ENCODE data around the gene EIF4G3. TPM values are rescaled to one million over a fixed set of nuclear protein-coding genes. Genes with fewer than 3 reads are reported as not detected.

Gene EIF4G3
- polyA plus RNA-seq, 3 donors = 5.1 to 34.2 (median 5.8) TPM

GRCh38 chr1:21072721-21073120 is 104.0 kb downstream of the EIF4G3 start:
- Histone ChIP-seq H3K9ac (ENCODE audit: insufficient read depth, low read length, poor library complexity, severe bottlenecking) (no peak overlapping the region), H3K4me2 (replicated peaks; ENCODE audit: extremely low read depth, low read length, poor library complexity, severe bottlenecking) (no peak overlapping the region), H3K4me3 (replicated peaks in 1 of 3; ENCODE audit: low read depth in 2 of 3, low read length in 3 of 3) (no peak overlapping the region), H2AFZ (ENCODE audit: insufficient read depth, low read depth, low read length, poor library complexity, severe bottlenecking) (no peak overlapping the region), H3K9me3 (replicated peaks in 1 of 2; ENCODE audit: control insufficient read depth in 1 of 2, insufficient read depth in 1 of 2, low read length in 2 of 2) (no peaks in the 10 kb centered on the region), H3K4me1 (ENCODE audit: control insufficient read depth in 1 of 2, insufficient read depth in 2 of 2, low read length in 2 of 2) (peaks cover 12 to 20% of the 10 kb centered on the region in 2 donors), H4K20me1 (ENCODE audit: insufficient read depth, low read length) (peaks cover 8% of the 10 kb centered on the region), H3K27me3 (ENCODE audit: control insufficient read depth in 2 of 2, insufficient read depth in 2 of 2, low read length in 2 of 2) (no peaks in the 10 kb centered on the region), H3K36me3 (replicated peaks in 1 of 2; ENCODE audit: control insufficient read depth in 1 of 2, insufficient read depth in 2 of 2, low read length in 2 of 2) (peaks cover 8 to 23% of the 10 kb centered on the region in 2 donors), H3K27ac (ENCODE audit: low read depth in 1 of 2, low read length in 2 of 2) (no peak overlapping the region), H3K79me2 (ENCODE audit: insufficient read depth, low read length) (peaks cover 25% of the 10 kb centered on the region)
- TF ChIP-seq, protein P1, sequence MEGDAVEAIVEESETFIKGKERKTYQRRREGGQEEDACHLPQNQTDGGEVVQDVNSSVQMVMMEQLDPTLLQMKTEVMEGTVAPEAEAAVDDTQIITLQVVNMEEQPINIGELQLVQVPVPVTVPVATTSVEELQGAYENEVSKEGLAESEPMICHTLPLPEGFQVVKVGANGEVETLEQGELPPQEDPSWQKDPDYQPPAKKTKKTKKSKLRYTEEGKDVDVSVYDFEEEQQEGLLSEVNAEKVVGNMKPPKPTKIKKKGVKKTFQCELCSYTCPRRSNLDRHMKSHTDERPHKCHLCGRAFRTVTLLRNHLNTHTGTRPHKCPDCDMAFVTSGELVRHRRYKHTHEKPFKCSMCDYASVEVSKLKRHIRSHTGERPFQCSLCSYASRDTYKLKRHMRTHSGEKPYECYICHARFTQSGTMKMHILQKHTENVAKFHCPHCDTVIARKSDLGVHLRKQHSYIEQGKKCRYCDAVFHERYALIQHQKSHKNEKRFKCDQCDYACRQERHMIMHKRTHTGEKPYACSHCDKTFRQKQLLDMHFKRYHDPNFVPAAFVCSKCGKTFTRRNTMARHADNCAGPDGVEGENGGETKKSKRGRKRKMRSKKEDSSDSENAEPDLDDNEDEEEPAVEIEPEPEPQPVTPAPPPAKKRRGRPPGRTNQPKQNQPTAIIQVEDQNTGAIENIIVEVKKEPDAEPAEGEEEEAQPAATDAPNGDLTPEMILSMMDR (IDR thresholded peaks at IDR 0.05) = no peak
- peaks cover 33% of the 10 kb centered on the region for H3K4me1 Mint-ChIP-seq
- H3K27ac Mint-ChIP-seq = no peak overlapping the region
- DNase-seq = no peak
- no CpG with 5 or more reads among the region's 3 CpGs for whole genome bisulfite sequencing (ENCODE audit: insufficient coverage)
- peaks cover 20 to 25% of the 10 kb centered on the region in 2 donors for H3K36me3 Mint-ChIP-seq
- H3K27me3 Mint-ChIP-seq (ENCODE audit: low read depth in 3 of 3) = peaks cover 0 to 1% (median 0%) of the 10 kb centered on the region in 3 donors
- intact Hi-C loops (cut with micrococcal nuclease) = loop anchor here in 1 of 2 donors (1.0 to 10.0 kb wide), 2 partner anchors 11 to 52 kb away; no protein-coding TSS in a partner anchor
- no peak overlapping the region for H3K4me3 Mint-ChIP-seq
- H3K9me3 Mint-ChIP-seq = peaks cover 0 to 2% (median 0%) of the 10 kb centered on the region in 7 donors

GRCh38 chr1:21069549-21069948 is 107.1 kb downstream of the EIF4G3 start:
- no peak overlapping the region for H3K4me2 ChIP-seq (replicated peaks; ENCODE audit: extremely low read depth, low read length, poor library complexity, severe bottlenecking)
- DNase-seq = no peak
- H3K9ac ChIP-seq (ENCODE audit: insufficient read depth, low read length, poor library complexity, severe bottlenecking) = no peak overlapping the region
- WGBS (ENCODE audit: insufficient coverage) = 14% methylated on average over 2 of the region's 4 CpGs
- no peaks in the 10 kb centered on the region for H3K4me1 ChIP-seq (ENCODE audit: control insufficient read depth in 1 of 2, insufficient read depth in 2 of 2, low read length in 2 of 2)
- H3K4me3 ChIP-seq (replicated peaks in 1 of 3; ENCODE audit: low read depth in 2 of 3, low read length in 3 of 3) = no peak overlapping the region
- H3K9me3 Mint-ChIP-seq = peaks cover 0 to 2% (median 0%) of the 10 kb centered on the region in 7 donors
- H4K20me1 ChIP-seq (ENCODE audit: insufficient read depth, low read length) = peaks cover 4% of the 10 kb centered on the region
- H3K27me3 ChIP-seq (ENCODE audit: control insufficient read depth in 2 of 2, insufficient read depth in 2 of 2, low read length in 2 of 2) = no peaks in the 10 kb centered on the region
- TF ChIP-seq, protein P1 (IDR thresholded peaks at IDR 0.05) = no peak
- no peak overlapping the region for H2AFZ ChIP-seq (ENCODE audit: insufficient read depth, low read depth, low read length, poor library complexity, severe bottlenecking)
- peaks cover 14% of the 10 kb centered on the region for H3K4me1 Mint-ChIP-seq
- peaks cover 0 to 1% (median 0%) of the 10 kb centered on the region in 3 donors for H3K27me3 Mint-ChIP-seq (ENCODE audit: low read depth in 3 of 3)
- no peaks in the 10 kb centered on the region for H3K9me3 ChIP-seq (replicated peaks in 1 of 2; ENCODE audit: control insufficient read depth in 1 of 2, insufficient read depth in 1 of 2, low read length in 2 of 2)
- peak overlapping the region in 2 of 7 donors; percentile 1 to 67 for H3K27ac Mint-ChIP-seq
- no peak overlapping the region for H3K4me3 Mint-ChIP-seq
- H3K36me3 ChIP-seq (replicated peaks in 1 of 2; ENCODE audit: control insufficient read depth in 1 of 2, insufficient read depth in 2 of 2, low read length in 2 of 2) = peaks cover 8 to 14% of the 10 kb centered on the region in 2 donors
- H3K79me2 ChIP-seq (ENCODE audit: insufficient read depth, low read length) = no peaks in the 10 kb centered on the region
- H3K36me3 Mint-ChIP-seq = peaks cover 17 to 19% of the 10 kb centered on the region in 2 donors
- intact Hi-C loops (cut with micrococcal nuclease) = no loop called here
- no peak overlapping the region for H3K27ac ChIP-seq (ENCODE audit: low read depth in 1 of 2, low read length in 2 of 2)
